ENCODE data around the gene HUNK.

Gene HUNK

GRCh38 chr21:31895077-31895835 lies 22.4 kb downstream of the HUNK start:
- Histone ChIP-seq H3K4me1 (ENCODE audit: control insufficient read depth, insufficient read depth, low read length) (peaks cover 3% of the 10 kb centered on the region; the same call in 1 of the 2 replicates), H3K9me3 (ENCODE audit: control insufficient read depth, insufficient read depth, low read length) (no peaks in the 10 kb centered on the region), H3K27me3 (ENCODE audit: control insufficient read depth, insufficient read depth, low read length) (no peaks in the 10 kb centered on the region), H3K27ac (ENCODE audit: low read length) (no peak overlapping the region), H3K36me3 (ENCODE audit: control insufficient read depth, insufficient read depth, low read length) (no peaks in the 10 kb centered on the region), H3K4me3 (ENCODE audit: low read length) (no peak overlapping the region)
- no peak for DNase-seq (ENCODE audit: low read depth, low spot score)
- WGBS (ENCODE audit: insufficient coverage, insufficient read length) = no CpG with 5 or more reads among the region's 6 CpGs

- no peak overlapping the region for H3K4me3 ChIP-seq (ENCODE audit: low read length)
- H3K27ac ChIP-seq (ENCODE audit: low read length) = no peak overlapping the region
- no peaks in the 10 kb centered on the region for H3K27me3 ChIP-seq (ENCODE audit: control insufficient read depth, insufficient read depth, low read length)
- no peaks in the 10 kb centered on the region for H3K9me3 ChIP-seq (ENCODE audit: control insufficient read depth, insufficient read depth, low read length)
- no peaks in the 10 kb centered on the region for H3K36me3 ChIP-seq (ENCODE audit: control insufficient read depth, insufficient read depth, low read length)
- H3K4me1 ChIP-seq (ENCODE audit: control insufficient read depth, insufficient read depth, low read length) = peaks cover 3% of the 10 kb centered on the region; the same call in 1 of the 2 replicates
- no CpG with 5 or more reads among the region's 7 CpGs for WGBS (ENCODE audit: insufficient coverage, insufficient read length)
- DNase-seq (ENCODE audit: low read depth, low spot score) = no peak
These were observed 23.2 kb downstream of the HUNK start for GRCh38 chr21:31896019-31896418.

- H3K27me3 ChIP-seq (ENCODE audit: control insufficient read depth, insufficient read depth, low read length) = no peaks in the 10 kb centered on the region
- H3K4me1 ChIP-seq (ENCODE audit: control insufficient read depth, insufficient read depth, low read length) = peaks cover 3% of the 10 kb centered on the region; the same call in 1 of the 2 replicates
- no peak for DNase-seq (ENCODE audit: low read depth, low spot score)
- no CpG with 5 or more reads among the region's 3 CpGs for WGBS (ENCODE audit: insufficient coverage, insufficient read length)
- no peak overlapping the region for H3K4me3 ChIP-seq (ENCODE audit: low read length)
- no peaks in the 10 kb centered on the region for H3K36me3 ChIP-seq (ENCODE audit: control insufficient read depth, insufficient read depth, low read length)
- H3K27ac ChIP-seq (ENCODE audit: low read length) = no peak overlapping the region
- no peaks in the 10 kb centered on the region for H3K9me3 ChIP-seq (ENCODE audit: control insufficient read depth, insufficient read depth, low read length)
These were observed 24.5 kb downstream of the HUNK start for GRCh38 chr21:31897311-31897710.

- H3K9me3 ChIP-seq (ENCODE audit: control insufficient read depth, insufficient read depth, low read length) = no peaks in the 10 kb centered on the region
- peaks cover 3% of the 10 kb centered on the region; the same call in 1 of the 2 replicates for H3K4me1 ChIP-seq (ENCODE audit: control insufficient read depth, insufficient read depth, low read length)
- no peaks in the 10 kb centered on the region for H3K27me3 ChIP-seq (ENCODE audit: control insufficient read depth, insufficient read depth, low read length)
- WGBS (ENCODE audit: insufficient coverage, insufficient read length) = no CpG with 5 or more reads among the region's 9 CpGs
- H3K36me3 ChIP-seq (ENCODE audit: control insufficient read depth, insufficient read depth, low read length) = no peaks in the 10 kb centered on the region
- no peak overlapping the region for H3K27ac ChIP-seq (ENCODE audit: low read length)
- H3K4me3 ChIP-seq (ENCODE audit: low read length) = no peak overlapping the region
- DNase-seq (ENCODE audit: low read depth, low spot score) = no peak
These were observed 26.3 kb downstream of the HUNK start for GRCh38 chr21:31898933-31899630.

- DNase-seq (ENCODE audit: low read depth, low spot score) = no peak
These were observed 27.5 kb downstream of the HUNK start for GRCh38 chr21:31900121-31900895.

GRCh38 chr21:31901315-31901714 lies 28.5 kb downstream of the HUNK start:
- WGBS (ENCODE audit: insufficient coverage, insufficient read length) = no CpG with 5 or more reads among the region's 2 CpGs
- H3K36me3 ChIP-seq (ENCODE audit: control insufficient read depth, insufficient read depth, low read length) = no peaks in the 10 kb centered on the region
- H3K4me1 ChIP-seq (ENCODE audit: control insufficient read depth, insufficient read depth, low read length) = no peaks in the 10 kb centered on the region; the same call in 1 of the 2 replicates
- no peak for DNase-seq (ENCODE audit: low read depth, low spot score)
- H3K27ac ChIP-seq (ENCODE audit: low read length) = no peak overlapping the region
- no peak overlapping the region for H3K4me3 ChIP-seq (ENCODE audit: low read length)
- H3K9me3 ChIP-seq (ENCODE audit: control insufficient read depth, insufficient read depth, low read length) = no peaks in the 10 kb centered on the region
- no peaks in the 10 kb centered on the region for H3K27me3 ChIP-seq (ENCODE audit: control insufficient read depth, insufficient read depth, low read length)

More at GRCh38 chr21:31900121-31900895, 27.5 kb downstream of the HUNK start:
- H3K27me3 ChIP-seq (ENCODE audit: control insufficient read depth, insufficient read depth, low read length) = no peaks in the 10 kb centered on the region
- H3K9me3 ChIP-seq (ENCODE audit: control insufficient read depth, insufficient read depth, low read length) = no peaks in the 10 kb centered on the region
- H3K36me3 ChIP-seq (ENCODE audit: control insufficient read depth, insufficient read depth, low read length) = no peaks in the 10 kb centered on the region
- no CpG with 5 or more reads among the region's 15 CpGs for WGBS (ENCODE audit: insufficient coverage, insufficient read length)
- no peak overlapping the region for H3K27ac ChIP-seq (ENCODE audit: low read length)
- H3K4me3 ChIP-seq (ENCODE audit: low read length) = no peak overlapping the region
- H3K4me1 ChIP-seq (ENCODE audit: control insufficient read depth, insufficient read depth, low read length) = peaks cover 3% of the 10 kb centered on the region; the same call in 1 of the 2 replicates

GRCh38 chr21:31902438-31902837 lies 29.6 kb downstream of the HUNK start:
- no CpG with 5 or more reads among the region's 6 CpGs for WGBS (ENCODE audit: insufficient coverage, insufficient read length)
- H3K27me3 ChIP-seq (ENCODE audit: control insufficient read depth, insufficient read depth, low read length) = no peaks in the 10 kb centered on the region
- no peak for DNase-seq (ENCODE audit: low read depth, low spot score)
- no peak overlapping the region for H3K4me3 ChIP-seq (ENCODE audit: low read length)
- H3K36me3 ChIP-seq (ENCODE audit: control insufficient read depth, insufficient read depth, low read length) = no peaks in the 10 kb centered on the region
- H3K4me1 ChIP-seq (ENCODE audit: control insufficient read depth, insufficient read depth, low read length) = no peaks in the 10 kb centered on the region; the same call in 1 of the 2 replicates
- no peaks in the 10 kb centered on the region for H3K9me3 ChIP-seq (ENCODE audit: control insufficient read depth, insufficient read depth, low read length)
- H3K27ac ChIP-seq (ENCODE audit: low read length) = no peak overlapping the region

- no CpG with 5 or more reads among the region's 3 CpGs for WGBS (ENCODE audit: insufficient coverage, insufficient read length)
- DNase-seq (ENCODE audit: low read depth, low spot score) = no peak
- H3K4me1 ChIP-seq (ENCODE audit: control insufficient read depth, insufficient read depth, low read length) = peaks cover 3% of the 10 kb centered on the region
- H3K9me3 ChIP-seq (ENCODE audit: control insufficient read depth, insufficient read depth, low read length) = no peaks in the 10 kb centered on the region
- no peak overlapping the region for H3K27ac ChIP-seq (ENCODE audit: low read length)
- no peaks in the 10 kb centered on the region for H3K27me3 ChIP-seq (ENCODE audit: control insufficient read depth, insufficient read depth, low read length)
- H3K4me3 ChIP-seq (ENCODE audit: low read length) = no peak overlapping the region
- H3K36me3 ChIP-seq (ENCODE audit: control insufficient read depth, insufficient read depth, low read length) = no peaks in the 10 kb centered on the region
These were observed 31.1 kb downstream of the HUNK start for GRCh38 chr21:31903896-31904295.

- no peaks in the 10 kb centered on the region for H3K9me3 ChIP-seq (ENCODE audit: control insufficient read depth, insufficient read depth, low read length)
- no CpG with 5 or more reads among the region's 13 CpGs for WGBS (ENCODE audit: insufficient coverage, insufficient read length)
- no peak overlapping the region for H3K4me3 ChIP-seq (ENCODE audit: low read length)
- H3K4me1 ChIP-seq (ENCODE audit: control insufficient read depth, insufficient read depth, low read length) = peaks cover 3% of the 10 kb centered on the region
- DNase-seq (ENCODE audit: low read depth, low spot score) = no peak
- no peak overlapping the region for H3K27ac ChIP-seq (ENCODE audit: low read length)
- H3K36me3 ChIP-seq (ENCODE audit: control insufficient read depth, insufficient read depth, low read length) = no peaks in the 10 kb centered on the region
- no peaks in the 10 kb centered on the region for H3K27me3 ChIP-seq (ENCODE audit: control insufficient read depth, insufficient read depth, low read length)
These were observed 33.0 kb downstream of the HUNK start for GRCh38 chr21:31905503-31906451.
